ENCODE results near the gene SLC15A1.

DNA sequence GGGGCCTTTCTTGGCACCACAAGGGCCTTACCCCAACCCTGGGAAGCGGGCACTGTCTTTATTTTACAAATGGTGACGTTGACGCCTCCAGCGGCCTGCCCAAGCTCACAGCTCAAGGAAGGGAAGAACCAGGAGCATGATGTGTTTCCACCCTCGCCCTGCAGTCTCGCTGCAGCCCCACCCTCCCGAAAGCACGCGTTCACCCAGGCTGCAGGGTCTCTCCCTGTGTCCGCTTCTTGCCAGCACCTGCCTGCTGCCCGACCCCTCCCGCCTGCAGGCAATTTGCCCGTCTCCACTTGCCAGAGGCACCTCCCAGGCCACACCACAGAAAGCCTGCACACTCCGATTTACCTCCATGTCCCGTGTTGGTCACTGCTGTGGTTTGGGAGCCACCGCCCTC, 76.6 kb downstream of the SLC15A1 start:
- TF ChIP-seq, protein P1, sequence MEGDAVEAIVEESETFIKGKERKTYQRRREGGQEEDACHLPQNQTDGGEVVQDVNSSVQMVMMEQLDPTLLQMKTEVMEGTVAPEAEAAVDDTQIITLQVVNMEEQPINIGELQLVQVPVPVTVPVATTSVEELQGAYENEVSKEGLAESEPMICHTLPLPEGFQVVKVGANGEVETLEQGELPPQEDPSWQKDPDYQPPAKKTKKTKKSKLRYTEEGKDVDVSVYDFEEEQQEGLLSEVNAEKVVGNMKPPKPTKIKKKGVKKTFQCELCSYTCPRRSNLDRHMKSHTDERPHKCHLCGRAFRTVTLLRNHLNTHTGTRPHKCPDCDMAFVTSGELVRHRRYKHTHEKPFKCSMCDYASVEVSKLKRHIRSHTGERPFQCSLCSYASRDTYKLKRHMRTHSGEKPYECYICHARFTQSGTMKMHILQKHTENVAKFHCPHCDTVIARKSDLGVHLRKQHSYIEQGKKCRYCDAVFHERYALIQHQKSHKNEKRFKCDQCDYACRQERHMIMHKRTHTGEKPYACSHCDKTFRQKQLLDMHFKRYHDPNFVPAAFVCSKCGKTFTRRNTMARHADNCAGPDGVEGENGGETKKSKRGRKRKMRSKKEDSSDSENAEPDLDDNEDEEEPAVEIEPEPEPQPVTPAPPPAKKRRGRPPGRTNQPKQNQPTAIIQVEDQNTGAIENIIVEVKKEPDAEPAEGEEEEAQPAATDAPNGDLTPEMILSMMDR (IDR thresholded peaks at IDR 0.05), result no peak
- TF ChIP-seq POLR2A (IDR thresholded peaks at IDR 0.05), result no peak

All from esophagus squamous epithelium (tissue), 4 donors.